AG04449 (cell line): ENCODE results near the gene ART3.

Experiments used
- CTCF ChIA-PET: fragments of 350-600 bp; formaldehyde crosslinking; extraction: SDS; loops from one replicate; lab custom pipeline; 2021; ENCODE audit warnings: antibody characterized with exemption; lab: Yijun Ruan, JAX
- POLR2A ChIA-PET: fragments of 400-600, 350-600 bp; formaldehyde crosslinking; extraction: SDS; loops from one replicate; lab custom pipeline; 2020; ENCODE audit warnings: antibody characterized with exemption, inconsistent platforms; lab: Yijun Ruan, JAX
- DNase-seq: peaks from one replicate; pipeline ENCODE4 v3.0.0-alpha.2; 2010; ENCODE audit warnings: low read depth, low spot score
- H3K4me3 ChIP-seq: 2 replicates; pipeline ENCODE4 v1.5.1; 2011; ENCODE audit warnings: low read depth, mild to moderate bottlenecking, control low read depth, low read length
- CTCF ChIP-seq: IDR thresholded peaks from one replicate; pipeline ENCODE4 v1.5.1; 2011; ENCODE audit warnings: mild to moderate bottlenecking, moderate library complexity, low read length, control low read depth, inconsistent platforms; ENCODE audit not compliant: insufficient read depth; ENCODE audit errors: missing control alignments

The ART3 gene

GRCh38 chr4:76125816-76126215 is 51.3 kb downstream of the ART3 start:
- ChIA-PET POLR2A (no interaction called here), CTCF (no interaction called here)
- no peak for DNase-seq
- no peak for TF ChIP-seq CTCF
- H3K4me3 ChIP-seq: no peak overlapping the region

GRCh38 chr4:76127754-76128153 is 53.2 kb downstream of the ART3 start:
- TF ChIP-seq CTCF: no peak
- CTCF ChIA-PET: no interaction called here
- H3K4me3 ChIP-seq: no peak overlapping the region

GRCh38 chr4:76141241-76141640 is 66.7 kb downstream of the ART3 start:
- no peak for TF ChIP-seq CTCF
- ChIA-PET POLR2A (no interaction called here), CTCF (no interaction called here)
- DNase-seq: no peak
- H3K4me3 ChIP-seq: no peak overlapping the region

More at GRCh38 chr4:76127754-76128153, 53.2 kb downstream of the ART3 start:
- DNase-seq: no peak
- POLR2A ChIA-PET: no interaction called here

- no peak for DNase-seq
- CTCF ChIA-PET: interaction anchor here (1.5 to 1.8 kb wide), 2 partner anchors 36 to 149 kb away, joined by 5 to 8 read pairs; no protein-coding TSS in a partner anchor
- POLR2A ChIA-PET: no interaction called here
- no peak for TF ChIP-seq CTCF
- no peak overlapping the region for H3K4me3 ChIP-seq
Measured at GRCh38 chr4:76144546-76144945, 70.0 kb downstream of the ART3 start.

- CTCF ChIA-PET: interaction anchor here (5.4 kb wide), 1 partner anchor 32 kb away, joined by 57 read pairs; no protein-coding TSS in a partner anchor
Measured at GRCh38 chr4:76147454-76148141, 73.1 kb downstream of the ART3 start.

More at GRCh38 chr4:76147454-76148141, 73.1 kb downstream of the ART3 start:
- H3K4me3 ChIP-seq: peak overlapping the region; percentile 94
- POLR2A ChIA-PET: interaction anchor here (1.2 kb wide), 1 partner anchor 159 kb away, joined by 4 read pairs; the partner anchor contains the start of gene STBD1
- TF ChIP-seq CTCF: no peak
- no peak for DNase-seq
